Stimulated activated CD4-positive, alpha-beta T cell treated with anti-CD3 and anti-CD28 coated beads, Interleukin-12 subunit alpha, Interleukin-12 subunit beta, amount 100 ng/mL, for 24 hours (primary cell): ENCODE measurements around the gene TMEM119.
A peak's percentile ranks its signal among the peaks of the same experiment; 100 is the strongest.
"Not testable (repeated sequence)": the region's sequence is repeated elsewhere in the genome, so short reads cannot be mapped to it uniquely, and the experiment has no call there.

ENCODE experiments used
- DNase-seq, 2 experiments: peaks; one replicate each; pipeline ENCODE4 v3.0.0-alpha.2; 2020; ENCODE audit warnings: low read depth in 2 of 2

Gene TMEM119

GRCh38 chr12:108567406-108568337 lies 30.2 kb downstream of the TMEM119 start:
- no peak for DNase-seq

DNA sequence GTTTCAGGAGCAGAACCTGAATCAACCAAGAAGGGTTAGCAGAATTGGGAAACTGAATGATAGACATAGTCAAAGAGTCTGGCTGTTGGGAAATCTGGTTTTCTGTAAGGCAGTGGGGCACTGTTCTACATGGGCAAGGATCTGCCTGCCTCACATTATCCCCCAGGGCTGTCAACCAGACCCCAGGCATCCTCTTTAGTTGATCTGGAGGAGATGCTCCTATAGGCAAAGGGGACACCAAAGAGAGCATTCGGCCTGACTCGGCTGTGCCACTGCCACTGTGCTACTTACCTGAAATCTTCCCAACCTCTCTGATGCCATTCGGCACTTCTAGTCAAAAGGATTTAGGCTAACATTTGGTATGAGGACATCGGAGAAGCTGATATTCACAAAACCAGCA lies 31.4 kb downstream of the TMEM119 start:
- DNase-seq: no peak

GRCh38 chr12:108565976-108566375 lies 31.9 kb downstream of the TMEM119 start:
- peak; percentile 41 to 45 for DNase-seq

DNA sequence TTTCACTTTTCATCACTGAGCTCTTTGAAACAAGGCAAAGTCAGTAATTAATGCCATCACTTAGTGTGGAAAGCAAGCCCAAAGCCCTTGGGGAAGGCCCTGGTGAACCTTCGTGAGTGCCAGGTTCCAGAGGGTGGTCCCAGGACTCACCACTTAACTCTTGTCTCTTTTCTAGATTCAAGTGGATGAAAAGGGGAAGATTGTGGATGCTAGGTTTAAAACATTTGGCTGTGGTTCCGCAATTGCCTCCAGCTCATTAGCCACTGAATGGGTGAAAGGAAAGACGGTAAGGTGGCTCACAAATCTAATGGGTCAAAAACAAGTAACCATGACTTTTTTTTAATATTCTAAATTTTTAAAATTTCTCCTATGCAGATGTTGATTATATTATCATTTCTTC lies 32.7 kb downstream of the TMEM119 start:
- DNase-seq: no peak

DNA sequence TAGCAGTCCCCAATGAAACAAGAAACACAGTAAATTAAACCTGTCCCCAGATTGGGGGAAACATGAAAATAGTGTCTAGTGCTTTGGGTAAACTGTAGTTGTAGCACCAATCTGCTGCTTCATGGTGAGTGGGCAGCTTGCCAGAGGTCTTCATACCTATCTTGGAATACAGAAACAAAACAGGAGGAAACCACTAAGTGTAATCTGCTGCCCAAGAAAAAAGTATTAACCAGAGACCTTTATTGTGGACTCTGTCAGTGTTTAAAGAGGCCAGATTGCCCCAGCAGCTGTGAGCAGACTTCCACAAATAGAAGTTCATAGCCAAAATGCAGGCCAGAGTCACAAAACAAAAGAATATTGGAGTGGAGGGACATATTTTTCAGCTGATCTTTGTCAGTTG lies 33.2 kb downstream of the TMEM119 start:
- DNase-seq: no peak

DNA sequence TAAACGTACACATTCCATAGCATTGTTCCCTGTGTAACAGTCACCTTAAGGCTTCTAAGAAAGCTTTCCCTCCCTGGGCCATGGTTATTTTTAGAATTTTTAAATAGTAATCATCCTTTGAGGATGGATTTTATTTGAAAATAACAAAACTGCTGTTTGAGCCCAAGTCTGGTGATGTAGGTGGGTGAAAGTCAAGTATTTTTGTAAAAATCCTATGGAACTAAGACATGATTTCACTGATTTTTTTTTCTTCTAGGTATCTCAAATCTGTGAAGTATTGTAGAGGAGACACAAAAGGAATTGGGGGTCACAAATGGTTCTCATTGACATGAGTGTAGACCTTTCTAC lies 34.1 kb downstream of the TMEM119 start:
- DNase-seq: no peak

GRCh38 chr12:108563136-108563803 lies 34.6 kb downstream of the TMEM119 start:
- peak; percentile 70 to 83 for DNase-seq

- DNase-seq: peak; percentile 98 to 99
Observed at GRCh38 chr12:108562348-108563135, 35.3 kb downstream of the TMEM119 start, which contains the start of gene ISCU. Gene ISCU, plus strand, starts transcription at chr12:108562596. Its CDS starts 27 bp downstream, at chr12:108562623.

GRCh38 chr12:108561852-108562347 lies 36.0 kb downstream of the TMEM119 start:
- no peak for DNase-seq

DNA sequence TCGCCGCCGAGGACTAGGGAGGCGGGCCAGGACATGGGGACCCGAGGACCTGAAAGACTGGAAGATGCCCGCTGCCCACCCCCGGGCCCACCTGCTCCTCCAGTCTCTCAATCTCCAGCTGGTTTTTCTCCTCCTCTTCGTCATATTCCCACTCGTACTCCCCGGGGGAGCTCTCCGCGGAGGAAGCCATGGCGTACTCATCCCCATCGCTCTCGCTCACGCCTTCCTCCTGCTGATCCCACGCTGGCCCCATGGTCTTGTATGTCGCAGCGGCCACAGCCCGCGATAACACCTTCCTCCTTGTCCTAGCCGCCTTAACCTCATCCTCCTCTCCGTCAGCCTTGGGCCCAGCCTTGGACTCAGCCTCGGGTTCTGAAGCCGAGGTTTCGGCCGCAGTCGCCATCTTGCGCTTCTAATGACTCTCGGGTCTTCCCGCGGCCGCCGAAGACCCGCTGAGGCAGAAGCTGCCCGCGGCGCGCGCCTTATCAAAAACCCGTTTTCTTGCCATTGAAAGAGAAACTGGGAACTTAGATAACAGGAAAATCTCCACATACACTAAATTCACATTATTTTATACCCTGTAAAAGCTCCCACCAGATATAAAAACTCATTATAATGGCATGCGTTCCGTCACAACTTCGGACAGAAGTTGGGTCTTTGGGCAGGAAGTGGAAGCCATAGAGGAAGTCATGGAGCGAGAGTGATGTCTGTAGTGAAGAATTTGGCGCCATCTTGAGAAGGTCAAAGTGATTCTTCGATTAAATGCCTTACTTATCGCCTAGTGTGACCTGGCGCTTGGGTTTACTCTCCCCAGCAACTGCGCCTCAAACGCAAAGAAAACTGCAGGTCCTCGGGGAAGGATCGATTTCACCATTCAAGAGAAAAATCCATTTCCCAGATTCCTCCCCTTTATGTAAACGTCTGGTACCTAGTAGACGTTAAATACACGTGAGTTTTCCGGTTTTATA lies 36.8 kb downstream of the TMEM119 start, which contains the start of gene SART3:
Gene SART3, minus strand, starts transcription at position 422 of the 968 bp plus-strand sequence. Its CDS starts 19 bp downstream, at position 403.
- DNase-seq: peak; percentile 57 to 69

GRCh38 chr12:108560321-108560721 lies 37.6 kb downstream of the TMEM119 start:
- no peak for DNase-seq

DNA sequence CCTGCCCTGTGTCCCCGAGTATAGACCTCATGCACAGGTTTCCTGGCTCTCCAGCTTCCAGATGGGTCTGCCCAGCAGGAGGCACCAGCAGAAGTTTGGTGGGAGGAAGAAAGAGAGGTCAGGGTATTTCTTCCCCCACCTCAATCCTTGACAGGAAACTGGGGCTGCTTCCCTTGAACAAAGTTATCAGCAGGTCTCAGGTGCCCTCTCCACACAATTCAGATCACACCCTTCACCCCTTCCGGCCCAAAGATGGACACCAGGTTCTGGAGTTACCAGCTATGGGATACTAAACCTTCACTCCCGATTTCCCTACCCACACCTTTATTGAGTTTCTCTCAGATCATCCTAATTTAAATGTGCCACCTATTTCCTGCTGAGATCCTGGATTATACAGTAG lies 38.1 kb downstream of the TMEM119 start:
- no peak for DNase-seq

- no peak for DNase-seq
Observed at GRCh38 chr12:108559007-108559655, 38.8 kb downstream of the TMEM119 start.

DNA sequence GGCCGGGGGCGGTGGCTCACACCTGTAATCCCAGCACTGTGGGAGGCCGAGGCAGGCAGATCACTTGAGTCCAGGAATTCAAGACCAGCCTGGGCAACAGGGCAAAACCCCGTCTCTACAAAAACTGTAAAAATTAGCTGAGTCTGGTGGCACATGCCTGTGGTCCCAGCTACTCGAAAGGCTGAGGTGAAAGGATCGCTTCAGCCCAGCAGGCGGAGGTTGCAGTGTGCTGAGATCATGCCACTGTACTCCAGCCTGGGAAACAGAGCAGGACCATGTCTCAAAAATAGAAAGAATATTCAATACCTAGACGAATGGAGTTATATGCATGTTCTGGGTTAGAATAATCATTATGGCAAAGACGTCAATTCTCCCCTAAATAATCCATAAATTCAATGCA lies 42.5 kb downstream of the TMEM119 start:
- DNase-seq: not testable (repeated sequence)

DNA sequence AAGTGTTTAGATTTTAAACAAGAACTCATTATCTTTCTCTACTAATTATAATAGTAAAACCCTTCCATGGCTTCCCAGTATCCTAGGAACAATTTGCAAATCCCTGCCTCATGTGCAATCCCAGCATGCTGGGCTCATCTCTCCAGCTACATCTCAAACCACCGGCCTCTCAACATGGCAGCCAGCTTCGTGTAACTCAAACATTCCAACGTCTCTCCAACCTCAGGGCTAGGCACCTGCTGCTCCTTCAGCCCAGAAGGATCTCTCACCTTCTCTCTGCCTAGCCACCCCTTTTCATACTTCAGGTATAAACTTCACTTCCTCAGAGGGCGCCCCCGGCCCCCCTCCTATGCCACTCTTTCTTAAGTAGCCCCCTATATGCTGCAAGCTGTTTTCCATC lies 44.1 kb downstream of the TMEM119 start:
- no peak for DNase-seq

DNA sequence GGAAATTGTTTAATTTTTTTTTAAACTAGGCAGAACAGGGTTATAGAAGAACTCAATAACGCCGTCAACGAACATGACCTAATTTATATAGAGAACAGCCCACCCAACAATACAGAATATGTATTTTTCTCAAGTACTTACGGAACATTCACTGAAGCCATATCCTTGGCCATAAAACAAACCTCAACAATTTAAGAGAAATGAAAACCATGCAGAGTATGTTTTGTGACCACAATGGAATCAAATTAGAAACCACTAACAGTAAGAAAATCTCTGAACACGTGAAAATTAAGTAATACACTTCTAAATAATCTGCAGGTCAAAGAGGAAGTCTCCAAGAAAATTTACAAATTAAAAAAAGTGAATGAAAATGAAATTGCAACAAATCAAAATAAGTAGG lies 46.3 kb downstream of the TMEM119 start:
- DNase-seq: no peak

DNA sequence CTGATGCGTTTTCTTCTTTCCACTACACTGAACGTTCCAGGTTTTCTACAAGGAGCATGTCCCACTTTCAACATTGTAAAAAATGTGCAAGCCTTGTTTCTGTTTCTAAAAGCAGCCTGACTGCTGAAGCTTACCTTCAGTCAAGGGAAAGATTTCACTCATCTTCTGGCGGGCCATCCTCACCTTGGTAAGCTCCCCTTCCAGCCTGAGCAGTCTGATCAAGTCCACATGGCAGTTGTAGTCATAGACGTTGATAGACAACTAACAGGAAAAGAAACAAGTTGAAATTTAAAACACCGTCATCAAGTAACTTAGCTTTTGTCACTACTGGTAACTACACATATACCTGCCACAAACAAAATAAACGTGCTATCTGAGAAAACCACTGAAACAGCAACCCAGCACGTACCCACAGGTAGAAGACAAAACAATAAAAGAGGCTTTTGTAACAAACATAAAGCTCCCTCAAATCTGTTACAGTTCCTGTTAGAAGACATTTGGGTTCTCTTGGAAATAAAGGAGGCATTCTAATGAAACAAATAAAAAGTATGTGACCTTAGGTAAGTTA lies 48.8 kb downstream of the TMEM119 start:
- no peak for DNase-seq

GRCh38 chr12:108547686-108548085 lies 50.2 kb downstream of the TMEM119 start:
- DNase-seq: no peak

DNA sequence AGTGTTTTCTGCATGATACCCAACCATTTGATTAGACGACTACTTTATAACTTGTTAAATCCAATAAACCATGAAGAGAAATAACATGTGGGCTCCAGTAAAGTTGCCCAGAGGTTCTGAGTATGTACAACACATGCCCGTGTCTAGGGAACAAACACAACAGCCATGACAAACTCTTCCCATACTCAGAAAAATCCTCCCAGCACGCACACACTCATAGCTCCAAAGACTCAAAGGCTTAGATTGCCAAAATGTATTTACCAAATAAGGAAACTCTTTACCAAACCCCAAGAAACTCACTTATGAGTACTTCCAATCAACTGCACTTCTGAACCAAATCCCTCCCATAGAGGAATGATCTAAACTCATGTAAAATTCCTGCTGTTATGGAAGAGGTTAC lies 54.2 kb downstream of the TMEM119 start:
- DNase-seq: no peak

DNA sequence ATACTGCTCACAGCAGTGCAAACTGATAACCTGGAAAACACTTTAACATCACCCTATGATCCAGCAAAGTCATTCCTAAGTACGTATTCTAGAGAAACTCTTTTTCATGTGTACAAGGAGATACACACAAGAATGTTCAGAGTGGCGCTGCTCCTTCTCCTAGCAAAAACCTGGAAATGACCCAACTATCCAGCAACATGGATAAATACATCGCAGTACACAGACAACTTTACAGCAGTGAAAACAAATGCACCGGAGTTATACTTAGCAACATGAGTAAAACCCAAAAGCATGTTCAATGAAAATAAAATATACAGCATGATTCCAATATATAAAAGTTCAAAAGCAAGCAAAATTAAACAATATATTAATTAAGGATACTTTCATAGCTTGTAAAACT lies 55.6 kb downstream of the TMEM119 start:
- no peak for DNase-seq
